Fibroblast of mammary gland (primary cell): ENCODE results near the gene CLCN5.

ENCODE experiments used
- DNase-seq: peaks from one replicate; pipeline ENCODE4 v3.0.0-alpha.2; 2010; ENCODE audit warnings: low read depth
- H3K4me3 ChIP-seq: 2 replicates; pipeline ENCODE4 v1.5.1; 2011; ENCODE audit warnings: low read depth, mild to moderate bottlenecking, low read length, moderate library complexity; ENCODE audit not compliant: control insufficient read depth
- TF ChIP-seq, protein P1 (sequence below): conservative IDR thresholded peaks from 2 replicates; pipeline ENCODE4 v1.5.1; 2011; ENCODE audit warnings: low read depth, low read length, inconsistent platforms; ENCODE audit not compliant: control insufficient read depth, insufficient read depth

Gene CLCN5

DNA sequence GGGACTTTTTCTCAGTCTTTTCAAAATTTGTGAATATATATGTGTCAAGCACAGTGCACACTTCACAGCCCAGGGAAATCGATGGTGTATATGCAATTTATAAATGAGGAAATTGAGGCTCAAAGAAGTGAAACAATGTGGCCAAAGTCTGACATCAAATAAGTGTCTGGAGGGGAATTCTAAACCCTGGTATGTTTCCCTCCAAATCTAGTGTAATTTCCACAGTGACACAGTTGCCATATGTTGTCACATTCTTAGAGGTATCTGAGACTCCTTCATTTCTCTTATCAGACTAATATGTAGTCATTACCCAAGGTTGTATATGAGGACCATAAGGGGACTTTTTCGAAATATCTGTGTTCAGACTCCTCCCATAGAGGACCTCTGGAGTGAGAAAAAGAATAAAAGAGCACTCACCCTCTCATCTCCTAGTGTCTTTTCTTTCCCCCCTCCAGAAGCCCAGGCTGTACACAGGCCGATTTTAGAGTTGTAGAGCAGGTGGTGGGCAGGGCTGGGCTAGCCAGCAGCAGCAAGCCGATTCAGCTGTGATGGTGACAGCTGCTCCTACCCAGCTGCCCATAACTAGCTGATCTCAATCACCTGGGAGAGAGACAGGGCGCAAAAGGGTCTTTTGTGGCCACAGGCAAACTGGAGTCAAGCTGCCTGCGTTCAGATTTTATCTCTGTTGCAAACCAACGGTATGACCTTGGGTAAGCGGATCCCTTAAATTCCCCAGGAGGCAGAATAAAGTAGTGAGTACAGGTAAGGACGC, 55.1 kb downstream of the CLCN5 start:
- no peak overlapping the region for H3K4me3 ChIP-seq
- DNase-seq = no peak
- TF ChIP-seq, protein P1, sequence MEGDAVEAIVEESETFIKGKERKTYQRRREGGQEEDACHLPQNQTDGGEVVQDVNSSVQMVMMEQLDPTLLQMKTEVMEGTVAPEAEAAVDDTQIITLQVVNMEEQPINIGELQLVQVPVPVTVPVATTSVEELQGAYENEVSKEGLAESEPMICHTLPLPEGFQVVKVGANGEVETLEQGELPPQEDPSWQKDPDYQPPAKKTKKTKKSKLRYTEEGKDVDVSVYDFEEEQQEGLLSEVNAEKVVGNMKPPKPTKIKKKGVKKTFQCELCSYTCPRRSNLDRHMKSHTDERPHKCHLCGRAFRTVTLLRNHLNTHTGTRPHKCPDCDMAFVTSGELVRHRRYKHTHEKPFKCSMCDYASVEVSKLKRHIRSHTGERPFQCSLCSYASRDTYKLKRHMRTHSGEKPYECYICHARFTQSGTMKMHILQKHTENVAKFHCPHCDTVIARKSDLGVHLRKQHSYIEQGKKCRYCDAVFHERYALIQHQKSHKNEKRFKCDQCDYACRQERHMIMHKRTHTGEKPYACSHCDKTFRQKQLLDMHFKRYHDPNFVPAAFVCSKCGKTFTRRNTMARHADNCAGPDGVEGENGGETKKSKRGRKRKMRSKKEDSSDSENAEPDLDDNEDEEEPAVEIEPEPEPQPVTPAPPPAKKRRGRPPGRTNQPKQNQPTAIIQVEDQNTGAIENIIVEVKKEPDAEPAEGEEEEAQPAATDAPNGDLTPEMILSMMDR = no peak

DNA sequence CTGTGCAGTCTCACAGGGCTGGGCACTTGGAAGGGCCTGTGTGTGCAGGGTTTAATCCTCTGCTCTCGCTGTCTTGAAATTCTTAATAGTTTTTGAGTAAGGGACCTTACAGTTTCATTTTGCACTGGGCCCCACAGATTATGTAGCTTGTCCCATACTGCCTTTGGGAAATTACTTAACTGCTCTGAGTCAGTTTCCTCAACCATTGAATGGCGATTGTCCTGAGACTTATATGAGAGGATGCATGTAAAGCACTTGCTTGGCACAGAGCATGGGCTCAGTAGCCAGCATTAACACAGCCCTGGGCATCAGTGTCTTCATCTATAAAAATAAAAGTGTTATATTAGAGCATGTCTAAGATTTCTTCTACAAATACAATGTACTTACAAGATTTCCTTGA, 55.8 kb downstream of the CLCN5 start:
- DNase-seq = no peak
- TF ChIP-seq, protein P1 = no peak
- H3K4me3 ChIP-seq = no peak overlapping the region

DNA sequence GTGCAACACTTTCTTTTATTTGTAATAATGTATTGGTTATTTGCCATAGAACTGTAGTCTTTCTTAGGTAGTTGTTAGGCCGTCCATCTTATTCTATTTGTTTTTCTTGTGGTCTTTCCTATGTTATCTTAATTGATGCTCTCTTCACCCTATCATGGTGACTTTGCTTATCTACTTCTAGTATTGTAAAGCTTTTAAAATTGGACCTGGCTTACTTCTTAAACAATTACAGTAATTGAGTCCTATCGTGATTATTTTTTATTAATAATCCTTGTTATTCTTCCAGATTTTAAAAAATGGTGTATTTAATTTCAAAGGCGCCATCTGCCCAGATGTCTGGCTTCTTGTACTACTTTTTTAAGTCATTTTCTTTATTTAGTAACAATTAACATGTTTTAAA, 63.7 kb downstream of the CLCN5 start:
- TF ChIP-seq, protein P1 = no peak

DNA sequence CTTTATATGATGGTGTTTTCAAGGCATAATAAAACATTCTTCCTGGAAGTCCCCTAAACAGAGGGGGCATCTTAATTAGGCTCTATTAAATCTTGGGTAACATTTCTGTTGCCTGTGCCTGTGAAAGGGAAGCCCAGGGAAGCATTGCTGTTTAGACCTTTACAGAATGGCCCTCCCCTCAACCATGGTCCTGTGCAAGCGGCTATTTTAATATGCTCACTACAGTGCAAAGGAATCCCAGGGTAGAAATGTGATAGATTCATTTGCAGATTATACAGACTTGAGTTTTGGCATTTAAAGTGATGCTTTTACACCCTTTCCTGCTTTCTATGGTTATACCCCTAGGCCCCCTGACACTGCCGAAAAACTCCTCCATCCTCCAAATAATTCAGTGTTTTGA, 65.3 kb downstream of the CLCN5 start:
- DNase-seq = no peak
- H3K4me3 ChIP-seq = no peak overlapping the region
- TF ChIP-seq, protein P1 = no peak

More for the DNA sequence above, 63.7 kb downstream of the CLCN5 start:
- H3K4me3 ChIP-seq = no peak overlapping the region
- no peak for DNase-seq

DNA sequence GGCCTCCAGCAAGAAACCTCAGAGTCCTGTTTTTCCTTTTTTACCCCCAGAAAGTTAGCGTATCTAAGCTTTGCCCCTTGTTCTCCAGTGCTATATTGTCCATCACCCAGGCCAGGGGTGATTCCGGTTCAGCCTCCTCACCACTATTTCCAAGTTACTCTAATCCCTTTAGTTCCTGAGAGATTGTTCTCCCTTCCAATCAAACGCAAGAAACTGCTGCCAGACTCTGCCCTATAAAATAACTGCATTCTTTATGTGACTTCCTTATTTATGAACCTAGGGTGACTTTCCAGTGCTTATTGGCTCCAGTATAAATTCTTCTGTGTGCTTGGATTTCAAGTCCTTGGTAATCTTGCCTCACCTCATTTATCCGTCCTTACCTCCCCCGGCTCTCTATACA, 65.7 kb downstream of the CLCN5 start:
- TF ChIP-seq, protein P1 = no peak
- H3K4me3 ChIP-seq = no peak overlapping the region
- no peak for DNase-seq

DNA sequence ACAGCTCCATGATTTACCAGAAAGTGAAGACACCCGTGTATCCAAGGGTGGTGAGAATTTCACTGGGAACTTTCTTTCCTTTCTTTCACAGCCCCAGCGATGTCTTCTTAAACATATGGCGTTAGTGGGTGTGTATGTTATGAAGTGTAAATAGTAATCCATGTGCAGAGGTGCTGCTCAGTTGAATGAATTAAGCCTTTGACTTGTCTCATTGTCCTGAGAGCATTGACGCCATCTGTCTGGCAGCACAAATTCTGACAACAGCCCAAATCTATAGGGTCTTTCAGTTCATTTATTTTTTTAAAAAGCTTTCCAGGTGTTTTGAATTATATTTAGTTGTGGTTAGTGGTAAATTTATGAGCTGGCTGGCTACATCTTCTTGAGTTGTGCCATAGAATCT, 69.4 kb downstream of the CLCN5 start:
- TF ChIP-seq, protein P1 = no peak
- H3K4me3 ChIP-seq = no peak overlapping the region
- DNase-seq = no peak
